EL (cell line): ENCODE measurements around the gene NKAPL.

Source experiments
- DNase-seq: peaks from one replicate; pipeline ENCODE4 v3.0.0-alpha.2; 2016

NKAPL gene

GRCh38 chr6:28258877-28259777, at the start of gene NKAPL:
Gene NKAPL (plus strand): TSS chr6:28259297. CDS start chr6:28259372, 75 bp downstream.
- DNase-seq, result peak; percentile 49

- DNase-seq, result no peak
Measured at GRCh38 chr6:28209753-28210535, 49.2 kb upstream of the NKAPL start.

- DNase-seq, result no peak
Measured at GRCh38 chr6:28211840-28212509, 47.1 kb upstream of the NKAPL start.

DNA sequence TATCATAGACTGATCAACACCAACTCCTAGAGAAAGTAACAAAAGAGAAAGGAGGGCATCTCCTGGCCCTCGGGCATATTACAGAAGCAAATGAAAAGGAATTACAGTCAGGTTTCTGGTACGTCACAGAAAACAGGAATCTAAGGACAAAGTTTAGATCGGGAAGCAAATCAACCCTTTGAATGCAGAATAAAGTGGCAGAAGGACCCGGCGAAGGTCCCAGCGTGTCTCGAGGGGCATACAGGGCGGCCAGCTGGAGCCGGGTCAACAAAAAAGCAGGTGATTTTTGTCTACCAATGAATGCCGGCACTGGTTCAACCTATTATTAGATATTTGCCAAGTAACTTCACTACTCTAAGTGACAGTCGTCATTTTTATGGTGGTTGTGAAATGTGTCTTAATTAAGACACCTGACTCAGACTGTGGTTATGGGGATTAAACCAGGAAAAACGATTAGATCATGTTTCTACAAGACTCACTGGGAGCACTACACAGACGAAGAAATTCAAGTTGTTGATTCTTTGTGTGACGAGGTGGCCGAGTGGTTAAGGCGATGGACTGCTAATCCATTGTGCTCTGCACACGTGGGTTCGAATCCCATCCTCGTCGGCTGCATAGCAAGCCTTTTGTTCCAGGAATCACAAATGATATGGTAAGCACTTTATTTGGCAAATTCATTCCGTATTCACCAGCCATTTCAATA, 46.4 kb upstream of the NKAPL start:
- DNase-seq, result peak; percentile 90

DNA sequence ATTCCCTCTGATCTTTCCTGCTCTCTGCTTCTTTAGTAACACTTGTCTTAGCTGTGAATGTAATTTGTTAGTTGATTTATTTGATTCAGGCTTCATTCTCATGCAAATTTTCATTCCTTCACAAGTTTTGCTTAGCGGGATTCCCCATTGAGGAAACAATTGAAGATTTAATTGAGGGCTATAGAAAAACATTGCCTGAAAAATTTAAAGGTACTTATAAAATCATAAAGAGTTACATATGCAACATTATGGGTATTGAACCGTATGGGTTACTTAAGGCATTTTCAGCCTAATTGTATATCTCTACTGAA, 45.9 kb upstream of the NKAPL start:
- DNase-seq, result no peak

DNA sequence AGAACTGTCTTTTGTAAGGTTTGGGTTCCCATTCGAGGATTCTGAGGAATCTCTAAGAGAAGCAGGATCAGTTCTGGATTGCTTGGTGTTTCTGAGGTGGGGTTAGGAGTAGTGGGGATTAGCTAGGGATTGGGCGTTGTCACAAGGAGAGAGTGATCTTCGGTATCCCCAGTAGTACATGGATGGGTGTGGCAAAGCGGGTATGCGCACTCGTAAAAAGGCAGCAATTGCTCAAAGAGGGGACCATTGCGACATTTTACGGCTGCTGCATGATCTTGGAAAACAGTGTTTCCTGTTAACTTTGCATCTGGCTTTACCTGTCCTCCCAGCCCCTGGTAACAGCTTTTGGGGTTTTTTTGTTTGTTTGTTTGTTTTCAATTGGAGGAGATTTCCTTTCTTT, 43.7 kb upstream of the NKAPL start:
- peak; percentile 42 for DNase-seq

GRCh38 chr6:28217890-28218289, 41.2 kb upstream of the NKAPL start:
- no peak for DNase-seq

DNA sequence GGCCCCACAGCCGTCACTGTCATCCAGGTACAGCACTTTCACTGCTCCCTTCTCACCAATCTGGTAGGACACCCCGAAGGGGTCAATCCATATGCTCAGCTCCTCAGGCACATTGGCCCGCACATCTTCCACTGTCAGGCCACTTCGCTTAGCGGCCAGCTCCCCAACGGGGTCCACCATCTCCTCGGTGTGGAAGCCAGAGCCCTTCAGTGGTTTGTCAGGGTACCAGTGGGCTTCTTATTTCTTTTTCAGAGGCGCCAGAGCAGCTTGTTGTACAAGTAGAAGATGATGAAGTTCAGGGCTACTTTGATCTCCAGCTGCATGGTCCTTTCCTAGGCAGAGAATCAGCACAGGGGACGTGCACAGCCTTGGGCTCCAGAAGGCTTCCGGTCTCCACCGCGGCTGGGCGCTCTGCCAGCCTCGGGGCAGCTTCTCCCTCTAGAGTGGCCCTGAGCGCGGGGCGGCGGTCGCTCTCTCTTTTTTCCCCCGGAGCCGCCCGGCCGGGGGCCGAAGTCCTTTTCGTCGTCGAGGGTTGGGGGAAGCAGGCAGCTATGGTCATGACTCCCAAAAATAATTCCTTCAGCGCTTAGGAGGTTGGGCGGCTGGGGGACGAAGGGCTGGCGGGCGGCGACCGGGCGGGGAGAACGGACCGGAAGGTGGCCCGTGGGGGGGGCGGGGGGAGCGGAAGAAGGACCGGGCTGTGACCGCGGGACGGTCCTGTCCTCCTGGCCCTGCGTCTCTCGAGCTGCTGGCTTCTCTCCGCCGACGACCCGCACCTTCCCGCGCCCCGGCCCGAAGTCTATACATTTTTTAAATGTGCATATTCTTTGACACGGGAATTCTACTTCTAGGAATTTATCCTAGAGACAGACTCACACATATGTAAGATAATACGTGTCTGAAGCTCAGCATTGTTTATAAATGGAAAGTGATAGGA, 40.5 kb upstream of the NKAPL start:
- peak; percentile 83 for DNase-seq

DNA sequence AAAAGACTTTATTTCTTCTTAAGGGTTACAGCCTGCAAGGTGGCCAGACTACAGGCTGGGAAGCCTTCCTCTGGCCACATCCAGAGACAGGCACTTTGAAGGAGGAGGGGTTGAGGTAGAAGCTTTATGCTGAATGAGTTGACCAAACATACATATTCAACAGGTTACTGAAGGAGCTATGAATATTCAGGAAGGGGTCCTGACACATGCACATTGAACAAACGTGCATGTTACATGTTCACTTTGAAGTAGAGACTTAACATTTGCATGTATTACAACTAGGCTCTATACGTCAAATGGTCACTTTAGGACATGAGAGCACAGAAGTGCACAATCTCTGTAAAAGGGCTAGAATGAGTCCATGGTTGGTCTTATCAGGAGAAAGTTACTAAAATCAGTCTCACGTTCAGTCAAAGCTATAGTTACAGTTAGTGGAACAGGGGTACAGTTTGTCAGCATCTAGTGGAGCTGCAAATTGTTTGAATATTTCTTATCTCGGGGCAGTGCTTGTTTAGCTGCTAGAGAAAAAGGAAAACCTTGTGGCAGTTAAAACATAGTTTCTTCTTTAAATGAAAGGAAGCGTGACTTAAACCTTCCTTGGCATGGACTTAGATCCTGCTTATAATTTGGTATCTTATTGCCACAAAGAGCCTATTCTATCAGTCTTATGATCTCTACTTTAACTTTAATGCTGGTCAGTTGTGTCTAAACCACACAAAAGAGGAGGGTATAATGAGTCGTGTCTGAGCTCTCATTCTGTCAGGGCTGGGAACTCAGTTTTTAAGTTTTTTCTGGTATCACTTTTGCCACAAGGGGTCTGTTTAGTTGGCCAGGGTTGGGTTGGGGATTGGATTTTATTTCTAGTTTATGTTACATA, 38.6 kb upstream of the NKAPL start:
- DNase-seq, result peak; percentile 42

GRCh38 chr6:28224131-28225055, 34.7 kb upstream of the NKAPL start:
- no peak for DNase-seq

GRCh38 chr6:28225056-28225834, 33.9 kb upstream of the NKAPL start, which contains the start of gene ZSCAN9:
Gene ZSCAN9 (plus strand): TSS chr6:28225275. CDS start chr6:28227085, 1,810 bp downstream.
- peak; percentile 93 for DNase-seq

GRCh38 chr6:28226460-28226859, 32.6 kb upstream of the NKAPL start:
- DNase-seq, result no peak

- DNase-seq, result no peak
Measured at GRCh38 chr6:28232785-28233184, 26.3 kb upstream of the NKAPL start.

DNA sequence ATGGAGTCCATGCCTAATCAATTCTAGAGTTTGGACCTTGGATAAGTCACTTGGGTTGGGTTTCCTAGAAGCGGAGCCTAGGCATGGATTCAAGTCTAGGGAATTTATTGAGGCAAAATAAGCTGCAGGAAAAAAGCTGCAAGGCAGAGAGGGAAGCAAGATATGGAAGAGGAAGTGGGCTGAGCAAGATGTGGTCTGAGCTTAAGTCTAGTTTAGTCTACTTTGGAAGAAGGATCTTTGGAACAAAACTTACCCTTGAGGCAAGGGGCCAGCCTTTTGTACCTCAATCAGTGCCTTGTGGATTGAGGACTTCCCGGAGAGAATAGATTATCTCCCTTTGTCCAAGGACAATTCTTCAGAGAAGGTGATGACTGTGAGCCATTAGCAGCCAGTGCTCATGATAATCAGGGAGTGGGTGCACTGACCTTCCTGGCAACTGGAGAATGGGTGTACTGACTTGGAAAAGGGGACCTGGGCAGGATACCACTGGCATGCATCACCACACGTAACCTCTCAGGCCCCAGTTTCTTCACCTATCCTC, 23.1 kb upstream of the NKAPL start:
- no peak for DNase-seq

DNA sequence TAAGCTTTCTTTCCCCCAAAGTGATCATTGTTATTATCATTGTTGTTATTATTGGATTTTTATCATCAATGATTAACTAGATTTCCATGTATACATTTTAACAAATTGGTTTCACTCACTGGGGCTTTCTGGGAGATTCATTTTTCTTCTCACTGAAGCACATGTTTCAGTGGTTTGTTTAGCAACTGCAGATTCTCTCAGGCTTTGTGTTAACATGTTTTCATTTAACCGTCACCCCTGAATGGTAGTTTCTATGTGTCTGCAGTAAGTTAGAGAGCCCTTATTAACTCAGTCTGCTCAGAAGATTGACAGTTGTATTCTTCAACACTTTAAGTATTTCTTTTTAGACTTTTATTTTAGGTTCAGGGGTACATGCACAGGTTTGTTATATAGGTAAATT, 19.5 kb upstream of the NKAPL start:
- DNase-seq, result no peak

GRCh38 chr6:28240471-28240870, 18.6 kb upstream of the NKAPL start:
- no peak for DNase-seq

DNA sequence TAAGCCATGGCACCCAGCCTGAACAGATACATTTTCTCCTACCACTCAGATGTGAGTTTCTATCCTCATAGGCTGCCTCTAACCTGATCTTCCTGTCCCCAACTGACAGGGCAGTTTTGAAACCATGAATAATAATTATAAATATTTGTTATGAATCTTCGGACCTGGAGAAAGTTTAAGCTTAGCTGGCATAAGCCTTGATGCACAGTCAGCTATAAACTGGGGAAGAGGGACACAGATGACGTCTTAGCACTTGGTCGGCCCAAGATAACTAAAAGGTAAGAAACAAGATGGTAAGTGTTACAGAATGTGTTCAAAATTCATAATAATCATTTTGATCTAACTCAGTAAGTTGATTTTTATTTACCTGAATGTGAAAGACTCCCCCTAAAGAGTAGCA, 15.2 kb upstream of the NKAPL start:
- no peak for DNase-seq

DNA sequence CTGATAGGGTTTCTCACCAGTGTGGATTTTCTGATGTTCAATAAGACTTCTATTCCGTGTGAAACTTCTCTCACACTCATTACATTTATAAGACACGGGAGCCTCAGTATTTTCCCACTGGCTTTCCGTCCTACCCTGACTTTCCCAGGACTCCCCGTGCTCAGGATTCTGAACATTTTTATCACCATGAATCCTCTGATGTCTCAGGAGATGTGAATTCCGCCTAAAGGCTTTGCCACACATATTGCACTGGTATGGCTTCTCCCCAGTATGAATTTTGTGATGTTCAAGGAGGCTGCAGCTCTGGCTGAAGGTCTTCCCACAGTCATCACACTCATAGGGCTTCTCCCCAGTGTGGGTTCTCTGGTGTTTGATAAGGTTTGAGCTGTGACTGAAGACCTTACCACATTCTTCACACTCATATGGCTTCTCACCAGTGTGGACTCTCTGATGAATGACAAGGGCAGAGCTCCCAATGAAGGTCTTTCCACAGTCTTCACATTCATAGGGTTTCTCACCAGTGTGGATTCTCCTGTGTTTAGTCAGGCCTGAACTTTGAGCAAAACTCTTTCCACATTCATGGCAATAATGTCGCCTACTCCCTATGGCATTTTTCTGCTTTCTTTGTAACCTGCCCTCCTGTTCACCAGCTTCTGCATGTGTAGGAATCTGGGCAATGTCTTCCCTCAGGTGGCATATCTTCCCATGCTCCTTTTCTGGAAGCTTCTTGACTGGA, 13.7 kb upstream of the NKAPL start:
- no peak for DNase-seq
